IMR-90 (cell line): ENCODE data around the gene NR1H4. TPM values are rescaled to one million over a fixed set of nuclear protein-coding genes. Genes with fewer than 3 reads are reported as not detected.

ENCODE experiments used
- ATAC-seq: fragments of 200-7000 bp; cut with Tn5 transposase; 2 replicates; pipeline ENCODE4 v1.9.1; 2020; ENCODE audit warnings: low read depth, mild to moderate bottlenecking, moderate library complexity
- BruUV-seq: library from RNA; stranded (reverse); fragments of 400-500 nt; replicated peaks from 2 replicates; lab custom pipeline; 2021; lab: Mats Ljungman, UMichigan
- CTCF ChIA-PET: fragments of 300-600 bp; formaldehyde crosslinking; extraction: SDS; loops from one replicate; lab custom pipeline; 2021; ENCODE audit warnings: antibody characterized with exemption; lab: Yijun Ruan, JAX
- POLR2A ChIA-PET: fragments of 300-600 bp; sonication (Branson Sonifier 250); formaldehyde crosslinking; loops from one replicate; lab custom pipeline; 2022; ENCODE audit warnings: antibody characterized with exemption; ENCODE audit not compliant: unreplicated experiment; lab: Charles Lee
- DNase-seq: peaks from one replicate; pipeline ENCODE4 v3.0.0; 2013
- H2AFZ ChIP-seq: replicated peaks from 2 replicates; pipeline ENCODE3; 2013; ENCODE audit warnings: low read length, mild to moderate bottlenecking; ENCODE audit not compliant: poor library complexity
- H2AK5ac ChIP-seq: 2 replicates; pipeline ENCODE4 v1.6.1; 2013; ENCODE audit warnings: low read depth, low read length, inconsistent platforms
- H2AK9ac ChIP-seq: replicated peaks from 2 replicates; pipeline ENCODE3; 2013; ENCODE audit warnings: mild to moderate bottlenecking, low read depth, low read length, moderate library complexity; ENCODE audit not compliant: poor library complexity
- H2BK120ac ChIP-seq: 2 replicates; pipeline ENCODE4 v1.6.1; 2013; ENCODE audit warnings: low read depth, low read length, inconsistent platforms
- H2BK15ac ChIP-seq: 3 replicates; pipeline ENCODE4 v1.6.1; 2013; ENCODE audit warnings: low read depth, low read length, inconsistent platforms
- H2BK20ac ChIP-seq: 2 replicates; pipeline ENCODE4 v1.6.1; 2013; ENCODE audit warnings: low read depth, mild to moderate bottlenecking, inconsistent platforms, low read length, moderate library complexity
- H2BK5ac ChIP-seq: 2 replicates; pipeline ENCODE4 v1.6.1; 2013; ENCODE audit warnings: mild to moderate bottlenecking, low read depth, low read length, inconsistent platforms; ENCODE audit not compliant: poor library complexity, severe bottlenecking
- H3K14ac ChIP-seq: replicated peaks from 2 replicates; pipeline ENCODE4 v1.6.1; 2013; ENCODE audit warnings: low read depth, low read length, inconsistent platforms
- H3K18ac ChIP-seq: 2 replicates; pipeline ENCODE4 v1.6.1; 2013; ENCODE audit warnings: low read depth, low read length, control low read depth
- H3K23ac ChIP-seq: 2 replicates; pipeline ENCODE4 v1.6.1; 2013; ENCODE audit warnings: low read depth, low read length, inconsistent platforms
- H3K27ac ChIP-seq: 2 replicates; pipeline ENCODE4 v1.5.1; 2013; ENCODE audit warnings: mild to moderate bottlenecking, control low read depth, low read length; ENCODE audit not compliant: insufficient read depth
- H3K27me3 ChIP-seq: 2 replicates; pipeline ENCODE4 v1.6.1; 2013; ENCODE audit warnings: low read length; ENCODE audit not compliant: control insufficient read depth, insufficient read depth
- H3K36me3 ChIP-seq: 2 replicates; pipeline ENCODE4 v1.6.1; 2013; ENCODE audit warnings: low read length, mixed read lengths; ENCODE audit not compliant: control insufficient read depth, insufficient read depth
- H3K4ac ChIP-seq: 2 replicates; pipeline ENCODE4 v1.6.1; 2013; ENCODE audit warnings: low read depth, low read length, inconsistent platforms
- H3K4me1 ChIP-seq: 2 replicates; pipeline ENCODE4 v1.6.1; 2013; ENCODE audit warnings: low read length, mixed read lengths; ENCODE audit not compliant: control insufficient read depth, insufficient read depth
- H3K4me2 ChIP-seq: 2 replicates; pipeline ENCODE4 v1.6.1; 2013; ENCODE audit warnings: low read depth, mild to moderate bottlenecking, control low read depth, low read length, moderate library complexity
- H3K4me3 ChIP-seq: 2 replicates; pipeline ENCODE4 v1.5.1; 2013; ENCODE audit warnings: low read depth, mild to moderate bottlenecking, control low read depth, low read length, moderate library complexity; ENCODE audit not compliant: insufficient read depth
- H3K56ac ChIP-seq: 2 replicates; pipeline ENCODE4 v1.6.1; 2013; ENCODE audit warnings: low read length, inconsistent platforms; ENCODE audit not compliant: insufficient read depth; ENCODE audit errors: extremely low read depth
- H3K79me1 ChIP-seq, 2 experiments: 2 replicates each; pipeline ENCODE4 v1.6.1; 2013; ENCODE audit warnings: low read length in 2 of 2, inconsistent platforms in 1 of 2, low read depth in 1 of 2
- H3K9ac ChIP-seq: 2 replicates; pipeline ENCODE4 v1.6.1; 2013; ENCODE audit warnings: low read depth, low read length, control low read depth
- H3K9me1 ChIP-seq: 2 replicates; pipeline ENCODE4 v1.6.1; 2013; ENCODE audit warnings: low read length, inconsistent platforms; ENCODE audit not compliant: insufficient read depth
- H3K9me3 ChIP-seq: 2 replicates; pipeline ENCODE4 v1.6.1; 2013; ENCODE audit warnings: low read length; ENCODE audit not compliant: control insufficient read depth, insufficient read depth
- H4K20me1 ChIP-seq: 2 replicates; pipeline ENCODE4 v1.6.1; 2013; ENCODE audit warnings: low read length, inconsistent platforms; ENCODE audit not compliant: insufficient read depth
- H4K5ac ChIP-seq: 2 replicates; pipeline ENCODE4 v1.6.1; 2013; ENCODE audit warnings: mild to moderate bottlenecking, low read depth, low read length, control low read depth
- H4K8ac ChIP-seq, 2 experiments: 2 replicates each; pipeline ENCODE4 v1.6.1; 2013; ENCODE audit warnings: low read depth in 2 of 2, low read length in 2 of 2, control low read depth in 1 of 2, inconsistent platforms in 1 of 2
- H4K91ac ChIP-seq: 2 replicates; pipeline ENCODE4 v1.6.1; 2013; ENCODE audit warnings: low read depth, low read length, inconsistent platforms; ENCODE audit not compliant: insufficient read depth
- CHD1 ChIP-seq: IDR thresholded peaks from 2 replicates; pipeline ENCODE4 v1.6.1; 2012; ENCODE audit warnings: low read depth, low read length, improper control_type of control experiment
- WGBS, 2 experiments: methylation state at CpG; one replicate each; pipeline versions ENCODE4 v1.1.5 to v1.1.7; 2013; ENCODE audit warnings: missing lambda C conversion rate in 2 of 2; ENCODE audit not compliant: insufficient read length in 1 of 2; ENCODE audit errors: extremely low coverage in 2 of 2; 5-methylcytosine and 5-hydroxymethylcytosine counted together
- dilution Hi-C: fragments of 300-500 bp; cut with HindIII; formaldehyde crosslinking; loops from one replicate; pipeline ENCODE4 v1.14.3; 2018; ENCODE audit warnings: low sequenced_read_pairs; ENCODE audit not compliant: unreplicated experiment
- in situ Hi-C: fragments of 300-500 bp; cut with MboI; formaldehyde crosslinking; loops from 3 replicates; pipeline ENCODE4 v1.14.3; 2019; ENCODE audit warnings: low sequenced_read_pairs, inconsistent platforms, mixed read lengths
- intact Hi-C: fragments of 100-400 bp; cut with micrococcal nuclease; formaldehyde crosslinking; loops from 2 replicates; pipeline ENCODE4 v1.10.0; 2022
- polyA plus RNA-seq, 3 experiments: library from polyadenylated mRNA; depleted of rRNA; stranded (reverse); fragments of >200 nt; gene quantifications; 2 replicates each; pipeline ENCODE4 v1.2.3, GENCODE V29; 2012; ENCODE audit warnings: low replicate concordance in 1 of 3
- total RNA-seq: library from RNA; depleted of rRNA; stranded (reverse); fragments of >200 nt; gene quantifications from 2 replicates; pipeline ENCODE4 v1.2.3, GENCODE V29; 2012
- TF ChIP-seq, protein P1 (sequence below): fragments of 150-350 bp; IDR thresholded peaks from 2 replicates; pipeline ENCODE4 v1.6.1; 2017; ENCODE audit warnings: mild to moderate bottlenecking, antibody characterized with exemption, low read length, low read depth

NR1H4 gene
- total and polyA plus RNA-seq, 2 of the 4 experiments (the other 2 are of a cell fraction) = not detected

- Histone ChIP-seq H4K20me1 (no peaks in the 10 kb centered on the region), H2AFZ (no peak overlapping the region), H2BK15ac (no peak overlapping the region), H3K27ac (no peak overlapping the region), H3K27me3 (no peaks in the 10 kb centered on the region), H3K4me1 (no peaks in the 10 kb centered on the region), H2AK5ac (no peak overlapping the region), H3K4ac (no peak overlapping the region), H3K18ac (peak overlapping the region; percentile 31; the same call in 1 of the 2 replicates), H3K9ac (no peak overlapping the region; the same call in 1 of the 2 replicates), H2BK20ac (no peak overlapping the region), H2BK5ac (peak overlapping the region; percentile 1), H3K14ac (peak overlapping the region; percentile 1; the same call in 1 of the 2 replicates), H3K9me3 (0 out of 2 replicates have a peak, but pooled peaks cover under 1% of the 10 kb centered on the region), H3K4me2 (peak overlapping the region; percentile 99), H3K79me1 (peaks cover 17 to 18% of the 10 kb centered on the region in 2 experiments), H3K4me3 (peak overlapping the region; percentile 34; the same call in 1 of the 2 replicates), H3K56ac (peak overlapping the region; percentile 0; the same call in 1 of the 2 replicates), H4K8ac (peak overlapping the region in 1 of 2 experiments; percentile 72; a peak in 2 of 4 replicates), H3K36me3 (no peaks in the 10 kb centered on the region), H4K91ac (no peak overlapping the region), H3K23ac (no peak overlapping the region), H2AK9ac (no peak overlapping the region), H2BK120ac (peak overlapping the region; percentile 3; the same call in 1 of the 2 replicates), H3K9me1 (no peaks in the 10 kb centered on the region), H4K5ac (peak overlapping the region; percentile 59; the same call in 1 of the 2 replicates)
- no peak for TF ChIP-seq CHD1
- TF ChIP-seq, protein P1, sequence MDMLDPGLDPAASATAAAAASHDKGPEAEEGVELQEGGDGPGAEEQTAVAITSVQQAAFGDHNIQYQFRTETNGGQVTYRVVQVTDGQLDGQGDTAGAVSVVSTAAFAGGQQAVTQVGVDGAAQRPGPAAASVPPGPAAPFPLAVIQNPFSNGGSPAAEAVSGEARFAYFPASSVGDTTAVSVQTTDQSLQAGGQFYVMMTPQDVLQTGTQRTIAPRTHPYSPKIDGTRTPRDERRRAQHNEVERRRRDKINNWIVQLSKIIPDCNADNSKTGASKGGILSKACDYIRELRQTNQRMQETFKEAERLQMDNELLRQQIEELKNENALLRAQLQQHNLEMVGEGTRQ = no peak
- ChIA-PET CTCF (no interaction called here), POLR2A (interaction anchor here (0.6 kb wide), 1 partner anchor 138 kb away, joined by 3 read pairs; no protein-coding TSS in a partner anchor)
- intact Hi-C loops = no loop called here
- in situ Hi-C loops = no loop called here
- ATAC-seq (peak; percentile 49; the same call in 1 of the 2 replicates), DNase-seq (no peak)
- BruUV-seq = no TSS peak
- WGBS, 2 experiments = 48% methylated on average over 2 of the region's 5 CpGs; no CpG with 5 or more reads in 1 of the 2 experiments
- dilution Hi-C loops = no loop called here
Measured at GRCh38 chr12:100593490-100593889, 119.8 kb downstream of the NR1H4 start.
